Liver (tissue), 9 donors: Measurements from ENCODE around the gene VOPP1. TPM values are rescaled to one million over a fixed set of nuclear protein-coding genes. Genes with fewer than 3 reads are reported as not detected.

Source experiments
- DNase-seq: peaks from one replicate; pipeline ENCODE4 v3.0.0-alpha.2; 2017; ENCODE audit warnings: low spot score
- H3K27ac ChIP-seq, 2 donors: one replicate each; pipeline ENCODE4 v1.7.0; 2013; ENCODE audit warnings: inconsistent platforms in 2 of 2, low read length in 2 of 2, control low read depth in 1 of 2, low read depth in 1 of 2, mild to moderate bottlenecking in 1 of 2
- H3K27me3 ChIP-seq, 4 donors: one replicate each; pipeline versions ENCODE4 v1.6.1 to v1.7.0; 2013; ENCODE audit warnings: low read length in 3 of 4, inconsistent platforms in 1 of 4, mild to moderate bottlenecking in 1 of 4, moderate library complexity in 1 of 4; ENCODE audit not compliant: control insufficient read depth in 4 of 4, insufficient read depth in 4 of 4
- H3K36me3 ChIP-seq, 4 donors: one replicate each; pipeline versions ENCODE4 v1.6.1 to v1.7.0; 2013; ENCODE audit warnings: low read length in 3 of 4, mild to moderate bottlenecking in 3 of 4, low read depth in 1 of 4, moderate library complexity in 1 of 4; ENCODE audit not compliant: control insufficient read depth in 4 of 4, insufficient read depth in 3 of 4
- H3K4me1 ChIP-seq, 4 donors: one replicate each; pipeline versions ENCODE4 v1.6.1 to v1.7.0; 2013; ENCODE audit warnings: low read length in 3 of 4, mild to moderate bottlenecking in 3 of 4, moderate library complexity in 1 of 4; ENCODE audit not compliant: control insufficient read depth in 4 of 4, insufficient read depth in 4 of 4
- H3K4me3 ChIP-seq, 3 donors: one replicate each; pipeline versions ENCODE4 v1.6.1 to v1.7.0; 2013; ENCODE audit warnings: low read length in 3 of 3, control low read depth in 1 of 3, low read depth in 1 of 3, mild to moderate bottlenecking in 1 of 3
- H3K9ac ChIP-seq, 2 donors: one replicate each; pipeline ENCODE4 v1.7.0; 2013; ENCODE audit warnings: low read length in 2 of 2, mild to moderate bottlenecking in 2 of 2, moderate library complexity in 2 of 2, control low read depth in 1 of 2, low read depth in 1 of 2
- H3K9me3 ChIP-seq, 4 donors: one replicate each; pipeline versions ENCODE4 v1.6.1 to v1.7.0; 2013; ENCODE audit warnings: low read length in 3 of 4; ENCODE audit not compliant: control insufficient read depth in 4 of 4
- EGR1 ChIP-seq, 2 donors: IDR thresholded peaks; 2 replicates each; pipeline ENCODE4 v1.6.1; 2016 to 2018; ENCODE audit warnings: antibody characterized with exemption in 2 of 2, low read depth in 2 of 2
- FOXA1 ChIP-seq: IDR thresholded peaks from 2 replicates; pipeline ENCODE4 v1.6.1; 2016; ENCODE audit warnings: antibody characterized with exemption
- FOXA2 ChIP-seq: IDR thresholded peaks from 2 replicates; pipeline ENCODE4 v1.6.1; 2016; ENCODE audit warnings: antibody characterized with exemption
- GABPA ChIP-seq, 2 donors: IDR thresholded peaks in 1 of 2; conservative IDR thresholded peaks in 1 of 2; 2 replicates each; pipeline ENCODE4 v1.6.1; 2016; ENCODE audit warnings: antibody characterized with exemption in 2 of 2, mild to moderate bottlenecking in 1 of 2, moderate library complexity in 1 of 2
- JUND ChIP-seq, 2 donors: IDR thresholded peaks; 2 replicates each; pipeline ENCODE4 v1.6.1; 2016; ENCODE audit warnings: antibody characterized with exemption in 2 of 2
- NR2F2 ChIP-seq: IDR thresholded peaks from 2 replicates; pipeline ENCODE4 v1.6.1; 2016; ENCODE audit warnings: antibody characterized with exemption
- RAD21 ChIP-seq, 2 donors: IDR thresholded peaks; 2 replicates each; pipeline ENCODE4 v1.6.1; 2016; ENCODE audit warnings: antibody characterized with exemption in 2 of 2, mild to moderate bottlenecking in 2 of 2
- RXRA ChIP-seq, 2 donors: IDR thresholded peaks; 2 replicates each; pipeline ENCODE4 v1.6.1; 2017 to 2018; ENCODE audit warnings: antibody characterized with exemption in 2 of 2, mild to moderate bottlenecking in 1 of 2
- SP1 ChIP-seq: IDR thresholded peaks from 2 replicates; pipeline ENCODE4 v1.6.1; 2018; ENCODE audit warnings: antibody characterized with exemption, mild to moderate bottlenecking
- TAF1 ChIP-seq: conservative IDR thresholded peaks from 2 replicates; pipeline ENCODE4 v1.6.1; 2016; ENCODE audit warnings: antibody characterized with exemption, mild to moderate bottlenecking
- YY1 ChIP-seq: IDR thresholded peaks from 2 replicates; pipeline ENCODE4 v1.6.1; 2016; ENCODE audit warnings: antibody characterized with exemption, mild to moderate bottlenecking
- WGBS: extraction: QIAGEN DNeasy Blood & Tissue Kit; methylation state at CpG from one replicate; pipeline ENCODE4 v1.1.7; 2013; 5-methylcytosine and 5-hydroxymethylcytosine counted together
- polyA plus RNA-seq, 2 donors: library from polyadenylated mRNA; stranded (reverse) in 1 of 2; unstranded in 1 of 2; fragments of 200-250 nt in 1 of 2; fragments of >200 nt in 1 of 2; fragmentation: Nextera tagmentation in 1 of 2; extraction: Ambion mirVana in 1 of 2; gene quantifications; one replicate each; pipeline versions ENCODE4 v1.2.1 to v1.2.3, GENCODE V29; 2013 to 2015
- total RNA-seq, 2 donors: library from RNA; depleted of rRNA; stranded (reverse); fragments of >200 nt; gene quantifications; one replicate each; pipeline ENCODE4 v1.2.3, GENCODE V29; 2014
- TF ChIP-seq, protein P1 (sequence below): fragments of 150-350 bp; IDR thresholded peaks from 2 replicates; pipeline ENCODE4 v1.5.1; 2017; ENCODE audit warnings: improper control_type of control experiment, low read depth, low read length; ENCODE audit not compliant: missing input control
- TF ChIP-seq, protein P2 (sequence below): IDR thresholded peaks from 2 replicates; pipeline ENCODE4 v1.6.1; 2016; ENCODE audit warnings: antibody characterized with exemption, mild to moderate bottlenecking
- TF ChIP-seq, protein P3 (sequence below): IDR thresholded peaks from 2 replicates; pipeline ENCODE4 v1.6.1; 2016; ENCODE audit warnings: antibody characterized with exemption
- TF ChIP-seq, protein P4 (sequence below): IDR thresholded peaks from 2 replicates; pipeline ENCODE4 v1.6.1; 2016; ENCODE audit warnings: antibody characterized with exemption
- TF ChIP-seq, protein P5 (sequence below): IDR thresholded peaks from 2 replicates; pipeline ENCODE4 v1.6.1; 2016; ENCODE audit warnings: antibody characterized with exemption
- donor health status: healthy.
- donor health status: healthy.
- donor health status: healthy.
- donor health status: healthy.
- donor health status: healthy.

The VOPP1 gene
- total and polyA plus RNA-seq, 4 donors: 11.5 to 23.8 (median 21.7) TPM

DNA sequence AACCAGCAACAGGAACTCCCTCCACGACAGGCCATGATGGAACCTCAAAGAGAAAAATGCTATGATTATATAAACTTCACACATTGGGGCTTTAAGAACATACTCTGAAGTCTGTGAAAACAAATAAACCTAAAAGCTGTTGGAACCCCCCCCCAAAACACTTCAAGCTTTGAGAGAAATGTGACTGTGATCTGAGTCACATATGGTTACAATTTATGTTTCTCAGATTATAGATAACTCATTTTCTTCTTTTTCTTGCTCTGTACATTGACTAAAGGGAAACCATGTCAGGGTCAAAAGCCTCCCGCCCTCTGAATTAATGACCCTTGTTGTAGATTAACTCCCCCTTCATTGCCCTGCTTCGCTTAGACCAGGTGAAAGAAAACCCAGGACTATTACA lies 15.8 kb downstream of the VOPP1 start:
- Histone ChIP-seq H3K4me1 (peaks cover 0 to 5% (median 1%) of the 10 kb centered on the region in 4 donors), H3K27ac (no peak overlapping the region), H3K36me3 (no peaks in the 10 kb centered on the region), H3K9ac (no peak overlapping the region), H3K27me3 (no peaks in the 10 kb centered on the region), H3K9me3 (no peaks in the 10 kb centered on the region), H3K4me3 (no peak overlapping the region)
- TF ChIP-seq JUND (IDR thresholded peaks at IDR 0.05) (no peak), FOXA2 (no peak), SP1 (no peak), RAD21 (IDR thresholded peaks at IDR 0.05) (no peak), GABPA (IDR thresholded peaks at IDR 0.05 in 1 of 2, conservative IDR thresholded peaks at IDR 0.05 in 1 of 2) (no peak), YY1 (no peak), NR2F2 (no peak), EGR1 (IDR thresholded peaks at IDR 0.05; ENCODE audit: low read depth in 2 of 2) (no peak), FOXA1 (no peak), TAF1 (no peak)
- TF ChIP-seq, protein P1, sequence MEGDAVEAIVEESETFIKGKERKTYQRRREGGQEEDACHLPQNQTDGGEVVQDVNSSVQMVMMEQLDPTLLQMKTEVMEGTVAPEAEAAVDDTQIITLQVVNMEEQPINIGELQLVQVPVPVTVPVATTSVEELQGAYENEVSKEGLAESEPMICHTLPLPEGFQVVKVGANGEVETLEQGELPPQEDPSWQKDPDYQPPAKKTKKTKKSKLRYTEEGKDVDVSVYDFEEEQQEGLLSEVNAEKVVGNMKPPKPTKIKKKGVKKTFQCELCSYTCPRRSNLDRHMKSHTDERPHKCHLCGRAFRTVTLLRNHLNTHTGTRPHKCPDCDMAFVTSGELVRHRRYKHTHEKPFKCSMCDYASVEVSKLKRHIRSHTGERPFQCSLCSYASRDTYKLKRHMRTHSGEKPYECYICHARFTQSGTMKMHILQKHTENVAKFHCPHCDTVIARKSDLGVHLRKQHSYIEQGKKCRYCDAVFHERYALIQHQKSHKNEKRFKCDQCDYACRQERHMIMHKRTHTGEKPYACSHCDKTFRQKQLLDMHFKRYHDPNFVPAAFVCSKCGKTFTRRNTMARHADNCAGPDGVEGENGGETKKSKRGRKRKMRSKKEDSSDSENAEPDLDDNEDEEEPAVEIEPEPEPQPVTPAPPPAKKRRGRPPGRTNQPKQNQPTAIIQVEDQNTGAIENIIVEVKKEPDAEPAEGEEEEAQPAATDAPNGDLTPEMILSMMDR: no peak
- TF ChIP-seq, protein P2, sequence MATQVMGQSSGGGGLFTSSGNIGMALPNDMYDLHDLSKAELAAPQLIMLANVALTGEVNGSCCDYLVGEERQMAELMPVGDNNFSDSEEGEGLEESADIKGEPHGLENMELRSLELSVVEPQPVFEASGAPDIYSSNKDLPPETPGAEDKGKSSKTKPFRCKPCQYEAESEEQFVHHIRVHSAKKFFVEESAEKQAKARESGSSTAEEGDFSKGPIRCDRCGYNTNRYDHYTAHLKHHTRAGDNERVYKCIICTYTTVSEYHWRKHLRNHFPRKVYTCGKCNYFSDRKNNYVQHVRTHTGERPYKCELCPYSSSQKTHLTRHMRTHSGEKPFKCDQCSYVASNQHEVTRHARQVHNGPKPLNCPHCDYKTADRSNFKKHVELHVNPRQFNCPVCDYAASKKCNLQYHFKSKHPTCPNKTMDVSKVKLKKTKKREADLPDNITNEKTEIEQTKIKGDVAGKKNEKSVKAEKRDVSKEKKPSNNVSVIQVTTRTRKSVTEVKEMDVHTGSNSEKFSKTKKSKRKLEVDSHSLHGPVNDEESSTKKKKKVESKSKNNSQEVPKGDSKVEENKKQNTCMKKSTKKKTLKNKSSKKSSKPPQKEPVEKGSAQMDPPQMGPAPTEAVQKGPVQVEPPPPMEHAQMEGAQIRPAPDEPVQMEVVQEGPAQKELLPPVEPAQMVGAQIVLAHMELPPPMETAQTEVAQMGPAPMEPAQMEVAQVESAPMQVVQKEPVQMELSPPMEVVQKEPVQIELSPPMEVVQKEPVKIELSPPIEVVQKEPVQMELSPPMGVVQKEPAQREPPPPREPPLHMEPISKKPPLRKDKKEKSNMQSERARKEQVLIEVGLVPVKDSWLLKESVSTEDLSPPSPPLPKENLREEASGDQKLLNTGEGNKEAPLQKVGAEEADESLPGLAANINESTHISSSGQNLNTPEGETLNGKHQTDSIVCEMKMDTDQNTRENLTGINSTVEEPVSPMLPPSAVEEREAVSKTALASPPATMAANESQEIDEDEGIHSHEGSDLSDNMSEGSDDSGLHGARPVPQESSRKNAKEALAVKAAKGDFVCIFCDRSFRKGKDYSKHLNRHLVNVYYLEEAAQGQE: no peak
- TF ChIP-seq, protein P3, sequence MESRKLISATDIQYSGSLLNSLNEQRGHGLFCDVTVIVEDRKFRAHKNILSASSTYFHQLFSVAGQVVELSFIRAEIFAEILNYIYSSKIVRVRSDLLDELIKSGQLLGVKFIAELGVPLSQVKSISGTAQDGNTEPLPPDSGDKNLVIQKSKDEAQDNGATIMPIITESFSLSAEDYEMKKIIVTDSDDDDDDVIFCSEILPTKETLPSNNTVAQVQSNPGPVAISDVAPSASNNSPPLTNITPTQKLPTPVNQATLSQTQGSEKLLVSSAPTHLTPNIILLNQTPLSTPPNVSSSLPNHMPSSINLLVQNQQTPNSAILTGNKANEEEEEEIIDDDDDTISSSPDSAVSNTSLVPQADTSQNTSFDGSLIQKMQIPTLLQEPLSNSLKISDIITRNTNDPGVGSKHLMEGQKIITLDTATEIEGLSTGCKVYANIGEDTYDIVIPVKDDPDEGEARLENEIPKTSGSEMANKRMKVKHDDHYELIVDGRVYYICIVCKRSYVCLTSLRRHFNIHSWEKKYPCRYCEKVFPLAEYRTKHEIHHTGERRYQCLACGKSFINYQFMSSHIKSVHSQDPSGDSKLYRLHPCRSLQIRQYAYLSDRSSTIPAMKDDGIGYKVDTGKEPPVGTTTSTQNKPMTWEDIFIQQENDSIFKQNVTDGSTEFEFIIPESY: no peak
- 88% methylated on average over 3 of the region's 3 CpGs for WGBS
- DNase-seq: no peak

DNA sequence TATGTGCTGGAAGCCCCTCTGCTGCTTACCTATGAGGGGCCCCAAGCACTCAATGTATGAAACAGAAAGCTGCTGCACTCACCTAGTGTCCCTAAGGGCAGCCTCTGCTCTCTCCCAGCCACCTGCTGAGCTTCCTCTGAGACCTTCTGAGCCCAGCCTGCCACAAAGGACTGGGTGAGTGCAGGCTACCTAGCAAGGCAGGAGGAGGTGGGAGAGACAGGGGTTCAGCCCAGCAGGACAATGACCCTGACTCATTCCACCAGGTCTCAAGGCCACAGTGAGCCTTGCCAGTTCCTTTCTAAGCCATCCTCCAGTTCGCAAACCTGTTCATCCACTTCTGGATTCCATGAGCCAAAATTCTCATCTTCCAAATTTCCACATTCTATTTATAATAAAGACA lies 16.3 kb downstream of the VOPP1 start:
- no peaks in the 10 kb centered on the region for H3K27me3 ChIP-seq
- H3K9me3 ChIP-seq: no peaks in the 10 kb centered on the region
- DNase-seq: no peak
- no peaks in the 10 kb centered on the region for H3K36me3 ChIP-seq
- no peak overlapping the region for H3K4me3 ChIP-seq
- no peak overlapping the region for H3K9ac ChIP-seq
- whole genome bisulfite sequencing: 84% methylated on average over 1 of the region's 1 CpG
- H3K4me1 ChIP-seq: peaks cover 0 to 5% (median 1%) of the 10 kb centered on the region in 4 donors
- no peak overlapping the region for H3K27ac ChIP-seq
- TF ChIP-seq NR2F2: no peak
- TF ChIP-seq, protein P4, sequence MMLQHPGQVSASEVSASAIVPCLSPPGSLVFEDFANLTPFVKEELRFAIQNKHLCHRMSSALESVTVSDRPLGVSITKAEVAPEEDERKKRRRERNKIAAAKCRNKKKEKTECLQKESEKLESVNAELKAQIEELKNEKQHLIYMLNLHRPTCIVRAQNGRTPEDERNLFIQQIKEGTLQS: no peak
- TF ChIP-seq RXRA (IDR thresholded peaks at IDR 0.05): no peak
- TF ChIP-seq GABPA (IDR thresholded peaks at IDR 0.05 in 1 of 2, conservative IDR thresholded peaks at IDR 0.05 in 1 of 2): no peak
- TF ChIP-seq, protein P3: no peak
- no peak for TF ChIP-seq EGR1 (IDR thresholded peaks at IDR 0.05; ENCODE audit: low read depth in 2 of 2)
- TF ChIP-seq JUND (IDR thresholded peaks at IDR 0.05): no peak
- TF ChIP-seq, protein P1: no peak
- TF ChIP-seq YY1: no peak
- TF ChIP-seq, protein P5, sequence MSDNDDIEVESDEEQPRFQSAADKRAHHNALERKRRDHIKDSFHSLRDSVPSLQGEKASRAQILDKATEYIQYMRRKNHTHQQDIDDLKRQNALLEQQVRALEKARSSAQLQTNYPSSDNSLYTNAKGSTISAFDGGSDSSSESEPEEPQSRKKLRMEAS: no peak
